Nephron (organoid): ENCODE measurements around the gene CR2.

Experiments
- H3K27ac Mint-ChIP-seq, 3 experiments: 2 replicates each; pipeline ENCODE4 v1.8.0; 2020; ENCODE audit warnings: mixed read lengths in 3 of 3, mild to moderate bottlenecking in 2 of 3, moderate library complexity in 1 of 3
- H3K27me3 Mint-ChIP-seq: 2 replicates; pipeline ENCODE4 v1.8.0; 2021; ENCODE audit warnings: low read depth, mild to moderate bottlenecking, moderate library complexity, mixed read lengths
- H3K36me3 Mint-ChIP-seq: 2 replicates; pipeline ENCODE4 v1.8.0; 2020; ENCODE audit warnings: low read depth, mixed read lengths
- H3K4me1 Mint-ChIP-seq: 2 replicates; pipeline ENCODE4 v1.8.0; 2020; ENCODE audit warnings: mixed read lengths
- H3K4me3 Mint-ChIP-seq, 3 experiments: 2 replicates each; pipeline ENCODE4 v1.8.0; 2020; ENCODE audit warnings: mild to moderate bottlenecking in 3 of 3, mixed read lengths in 3 of 3, moderate library complexity in 2 of 3
- H3K9me3 Mint-ChIP-seq: 2 replicates; pipeline ENCODE4 v1.8.0; 2020; ENCODE audit warnings: mixed read lengths
- CTCF ChIP-seq, 3 experiments: fragments of 200-600 bp; sonication (generic); IDR thresholded peaks; one replicate each; pipeline ENCODE4 v1.5.0; 2021; ENCODE audit warnings: antibody characterized with exemption in 3 of 3; ENCODE audit not compliant: unreplicated experiment in 3 of 3

CR2 gene

GRCh38 chr1:207458414-207458813 lies 4.3 kb downstream of the CR2 start:
- Mint-ChIP-seq H3K9me3 (no peaks in the 10 kb centered on the region), H3K27ac (no peak overlapping the region), H3K4me3 (no peak overlapping the region), H3K36me3 (no peaks in the 10 kb centered on the region), H3K27me3 (no peaks in the 10 kb centered on the region), H3K4me1 (peaks cover 9% of the 10 kb centered on the region)
- no peak for TF ChIP-seq CTCF (IDR thresholded peaks at IDR 0.05; ENCODE audit: unreplicated experiment in 3 of 3)

DNA sequence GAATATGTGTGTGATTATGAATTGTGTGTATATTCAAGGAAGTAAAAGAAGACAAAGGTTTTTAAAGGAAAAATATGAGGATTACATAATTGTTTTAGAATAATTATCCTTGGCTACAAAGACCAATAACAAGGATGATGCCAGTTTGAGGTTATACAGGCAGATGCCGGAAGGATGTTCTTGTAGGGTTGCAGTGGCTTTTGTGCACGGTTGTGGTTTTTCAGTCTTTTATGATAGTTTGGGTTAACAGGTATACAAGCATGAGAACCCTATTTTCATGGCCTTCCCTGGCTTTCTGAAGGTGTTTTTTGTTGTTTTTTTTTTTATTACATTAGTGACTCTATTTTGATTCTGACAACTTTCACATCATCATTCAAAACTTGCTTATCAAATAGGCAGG lies 4.9 kb downstream of the CR2 start:
- TF ChIP-seq CTCF (IDR thresholded peaks at IDR 0.05; ENCODE audit: unreplicated experiment in 3 of 3): no peak
- no peaks in the 10 kb centered on the region for H3K36me3 Mint-ChIP-seq
- H3K4me3 Mint-ChIP-seq: no peak overlapping the region
- no peaks in the 10 kb centered on the region for H3K27me3 Mint-ChIP-seq
- peaks cover 6% of the 10 kb centered on the region for H3K4me1 Mint-ChIP-seq
- H3K27ac Mint-ChIP-seq: no peak overlapping the region
- H3K9me3 Mint-ChIP-seq: no peaks in the 10 kb centered on the region

DNA sequence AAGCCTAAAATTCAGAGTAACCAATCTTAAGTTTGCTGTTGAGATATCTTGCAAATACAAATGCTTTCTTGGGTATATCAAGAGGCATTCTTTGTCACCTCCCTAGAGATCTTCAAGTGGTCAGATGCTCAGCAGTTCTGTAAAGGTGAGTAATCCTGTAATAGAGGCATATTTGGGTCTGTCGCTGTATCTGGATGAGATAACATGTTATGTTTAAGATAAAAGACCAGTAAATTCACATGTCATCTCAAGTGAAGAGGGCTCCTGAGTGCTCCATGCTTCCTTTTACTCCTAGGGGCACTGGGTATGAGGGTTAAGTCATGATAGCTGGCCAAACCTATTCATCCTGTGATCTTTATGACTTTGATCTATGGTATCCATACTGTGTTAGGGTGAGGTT lies 7.5 kb downstream of the CR2 start:
- no peak for TF ChIP-seq CTCF (IDR thresholded peaks at IDR 0.05; ENCODE audit: unreplicated experiment in 3 of 3)
- Mint-ChIP-seq H3K36me3 (no peaks in the 10 kb centered on the region), H3K27me3 (peaks cover 7% of the 10 kb centered on the region), H3K4me3 (no peak overlapping the region), H3K27ac (no peak overlapping the region), H3K9me3 (no peaks in the 10 kb centered on the region), H3K4me1 (no peaks in the 10 kb centered on the region)

DNA sequence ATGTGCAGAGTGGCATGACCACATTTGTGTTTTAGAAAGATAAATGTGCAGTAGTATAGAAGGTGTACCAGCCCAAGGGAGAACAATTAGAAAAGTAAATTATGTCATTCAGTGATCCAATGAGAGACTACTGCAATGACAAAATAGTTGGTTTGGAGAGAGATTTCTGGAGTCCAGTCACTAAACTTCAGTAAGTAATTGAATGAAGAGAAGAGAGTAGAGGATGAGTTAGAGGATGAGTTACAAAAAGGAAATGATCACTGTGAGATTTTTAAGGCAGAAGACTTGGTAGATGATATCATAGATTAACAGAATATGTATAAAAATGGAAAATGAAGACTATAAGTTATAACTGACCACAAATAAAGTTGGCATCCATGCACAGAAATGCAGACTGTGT lies 8.4 kb downstream of the CR2 start:
- Mint-ChIP-seq H3K27me3 (peaks cover 12% of the 10 kb centered on the region), H3K4me3 (no peak overlapping the region), H3K27ac (no peak overlapping the region), H3K9me3 (no peaks in the 10 kb centered on the region), H3K4me1 (no peaks in the 10 kb centered on the region), H3K36me3 (no peaks in the 10 kb centered on the region)
- no peak for TF ChIP-seq CTCF (IDR thresholded peaks at IDR 0.05; ENCODE audit: unreplicated experiment in 3 of 3)

- Mint-ChIP-seq H3K27ac (no peak overlapping the region), H3K27me3 (peaks cover 12% of the 10 kb centered on the region), H3K4me1 (no peaks in the 10 kb centered on the region), H3K9me3 (no peaks in the 10 kb centered on the region), H3K4me3 (no peak overlapping the region), H3K36me3 (no peaks in the 10 kb centered on the region)
- no peak for TF ChIP-seq CTCF (IDR thresholded peaks at IDR 0.05; ENCODE audit: unreplicated experiment in 3 of 3)
Observed at GRCh38 chr1:207463021-207463420, 8.9 kb downstream of the CR2 start.

DNA sequence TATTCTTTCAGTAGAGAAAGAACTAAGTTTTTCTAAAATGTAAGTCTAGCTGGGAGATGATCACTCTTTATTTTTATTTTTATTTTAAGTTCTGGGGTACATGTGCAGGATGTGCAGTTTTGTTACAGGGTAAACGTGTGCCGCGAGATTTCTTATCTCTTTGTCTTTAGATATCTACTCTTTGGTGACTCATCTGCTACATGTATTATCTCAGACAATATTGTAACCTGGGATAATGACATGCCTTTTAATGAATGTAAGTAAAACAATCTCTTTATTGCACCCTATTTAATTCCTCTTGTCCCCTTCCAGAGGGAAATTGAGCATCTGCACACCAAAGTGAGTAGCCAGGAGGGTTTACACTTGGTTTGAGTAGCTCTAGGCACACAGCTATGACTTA lies 9.4 kb downstream of the CR2 start:
- H3K36me3 Mint-ChIP-seq: no peaks in the 10 kb centered on the region
- no peaks in the 10 kb centered on the region for H3K4me1 Mint-ChIP-seq
- H3K27ac Mint-ChIP-seq: no peak overlapping the region
- TF ChIP-seq CTCF (IDR thresholded peaks at IDR 0.05; ENCODE audit: unreplicated experiment in 3 of 3): no peak
- H3K9me3 Mint-ChIP-seq: no peaks in the 10 kb centered on the region
- no peak overlapping the region for H3K4me3 Mint-ChIP-seq
- H3K27me3 Mint-ChIP-seq: peaks cover 14% of the 10 kb centered on the region
